NCI-H2196 (cell line): ENCODE data around the gene ZNF70.
"Not testable (repeated sequence)": the region's sequence is repeated elsewhere in the genome, so short reads cannot be mapped to it uniquely, and the experiment has no call there.

Experiments used
- DNase-seq: peaks from one replicate; lab custom pipeline; 2025; ENCODE audit not compliant: unreplicated experiment; lab: John Stamatoyannopoulos, UW

The ZNF70 gene

DNA sequence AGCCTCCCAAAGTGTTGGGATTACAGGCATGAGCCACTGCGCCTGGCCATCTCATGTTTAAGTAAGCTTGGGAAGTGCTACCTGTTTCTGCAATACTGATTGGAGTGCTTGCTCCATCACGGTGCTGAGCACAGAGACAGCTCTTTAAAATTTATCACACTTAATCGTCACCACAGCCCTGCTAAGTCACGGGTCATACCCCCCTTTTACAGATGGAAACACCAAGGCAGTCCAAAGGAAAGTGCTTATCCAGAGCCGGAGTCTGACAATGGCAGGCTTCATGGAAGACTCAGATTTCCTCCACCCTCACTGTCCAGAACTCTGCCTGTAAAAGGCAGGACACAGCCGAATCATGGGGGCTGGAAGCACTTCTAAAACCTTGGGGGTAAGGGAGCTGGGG, 9.1 kb upstream of the ZNF70 start:
- no peak for DNase-seq

DNA sequence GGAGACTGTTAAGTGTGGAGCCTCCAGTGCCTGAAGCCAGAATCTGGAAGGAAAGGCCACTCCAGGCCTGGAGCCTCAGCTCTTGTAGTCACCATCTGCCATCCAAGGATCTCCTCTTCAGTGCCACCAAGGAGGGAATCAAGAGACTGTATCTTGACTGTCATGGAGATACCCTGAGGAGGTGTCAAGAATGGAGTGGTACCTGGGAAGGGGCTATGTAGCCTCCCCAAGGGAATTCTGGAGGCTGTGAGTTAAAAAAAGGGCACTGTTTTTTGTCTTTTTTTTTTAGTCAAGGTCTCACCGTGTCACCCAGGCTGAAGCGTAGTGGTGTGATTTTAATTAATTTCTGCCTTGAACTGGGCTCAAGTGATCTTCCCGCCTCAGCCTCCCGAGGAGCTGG, 8.7 kb upstream of the ZNF70 start:
- DNase-seq: no peak

- no peak for DNase-seq
Observed at GRCh38 chr22:23756891-23757290, 6.0 kb upstream of the ZNF70 start.

DNA sequence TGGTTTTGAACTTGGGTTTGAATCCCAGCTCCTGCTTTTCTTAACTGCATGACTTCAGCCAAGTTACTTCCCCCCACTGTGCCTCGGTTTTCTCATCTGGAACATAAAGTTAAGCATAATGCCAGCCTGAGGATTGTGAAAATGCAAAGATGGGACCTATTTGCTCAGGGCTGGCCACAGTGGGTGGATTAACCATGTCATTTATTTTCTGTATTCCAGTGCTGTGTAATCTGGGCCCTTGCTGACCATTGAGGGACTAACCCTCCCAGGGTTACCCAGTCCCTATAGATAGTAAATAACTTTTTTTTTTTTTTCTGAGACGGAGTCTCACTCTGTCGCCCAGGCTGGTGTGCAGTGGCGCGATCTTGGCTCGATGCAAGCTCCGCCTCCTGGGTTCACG, 4.8 kb upstream of the ZNF70 start:
- no peak for DNase-seq

DNA sequence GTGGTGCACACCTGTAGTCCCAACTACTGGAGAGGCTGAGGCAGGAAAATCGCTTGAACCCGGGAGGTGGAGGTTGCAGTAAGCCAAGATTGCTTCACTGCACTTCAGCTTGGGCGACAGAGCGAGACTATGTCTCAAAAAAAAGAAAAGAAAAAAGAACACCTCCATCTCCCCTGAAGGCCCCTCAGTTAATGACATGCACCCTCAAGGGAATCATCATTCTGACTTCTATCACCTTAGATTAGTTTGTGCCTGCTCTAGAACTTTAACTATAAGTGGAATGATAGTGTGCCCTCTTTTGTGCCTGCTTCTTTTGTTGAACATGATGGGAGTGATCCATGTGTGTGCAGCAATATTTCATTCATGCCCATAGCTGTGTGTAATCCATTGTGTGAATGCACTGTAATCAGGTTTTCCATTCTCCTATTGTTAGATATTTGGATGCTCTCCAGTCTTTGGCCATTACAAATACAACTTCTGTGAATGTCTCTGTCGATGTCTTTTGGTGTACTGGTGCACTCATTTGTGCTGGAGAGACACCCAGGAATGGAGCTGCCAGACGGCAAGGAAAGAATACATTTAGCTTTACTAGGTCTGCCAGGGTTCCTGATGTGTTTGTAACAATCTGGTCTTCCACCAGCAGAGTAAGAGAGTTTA, 4.2 kb upstream of the ZNF70 start:
- no peak for DNase-seq

DNA sequence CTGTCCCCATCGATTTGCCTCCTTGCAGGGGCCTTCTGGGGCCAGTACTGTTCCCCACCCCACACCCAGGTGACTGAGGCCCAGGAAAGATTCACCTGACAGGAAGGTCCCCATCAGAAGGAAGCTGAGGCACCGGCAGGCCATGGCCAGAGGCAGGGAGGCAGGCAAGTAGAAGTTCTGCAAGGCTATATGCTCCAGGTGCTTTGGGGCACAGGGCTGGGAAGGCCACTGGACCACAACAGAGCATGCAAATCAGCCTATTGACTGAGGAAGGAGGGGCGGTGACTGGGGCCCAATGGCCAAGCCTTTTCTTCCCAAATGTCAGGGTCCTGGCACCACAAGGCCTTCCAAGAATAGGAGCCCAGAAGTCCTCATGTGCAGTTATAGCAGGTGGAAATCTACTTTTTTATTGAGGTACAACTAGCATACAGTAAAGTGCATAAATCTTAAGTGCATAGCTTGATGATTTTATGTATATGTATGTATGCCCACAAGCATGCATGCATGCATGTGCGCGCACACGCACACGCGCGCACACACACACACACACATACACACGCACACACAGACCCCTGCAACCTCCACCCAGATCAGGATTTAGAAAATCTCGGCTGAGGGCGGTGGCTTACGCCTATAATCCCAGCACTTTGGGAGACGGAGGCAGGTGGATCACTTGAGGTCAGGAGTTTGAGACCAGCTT, 3.5 kb upstream of the ZNF70 start, which contains the start of gene VPREB3:
Gene VPREB3, minus strand, starts transcription at position 206 of the 700 bp plus-strand sequence. Its CDS starts 62 bp downstream, at position 144.
- DNase-seq: no peak

DNA sequence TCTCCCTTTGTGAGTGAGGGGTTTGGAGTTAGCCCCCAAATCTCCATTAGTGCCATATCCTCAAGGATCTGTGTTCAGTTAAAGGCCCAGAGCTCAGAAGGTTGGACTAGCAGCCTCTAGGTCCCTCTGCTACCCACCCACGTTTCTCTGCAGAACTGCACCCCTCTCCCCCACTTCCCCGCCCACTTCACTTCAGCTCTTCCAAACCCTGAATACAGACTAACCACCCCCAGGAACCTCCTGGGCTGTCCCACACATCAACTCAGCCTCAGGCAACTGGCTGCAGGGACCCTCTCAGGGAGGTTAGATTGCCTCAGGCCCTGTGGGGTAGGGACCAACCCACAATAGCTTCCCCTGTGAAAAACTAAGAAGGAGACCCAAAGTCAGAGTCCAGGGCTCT, 2.5 kb upstream of the ZNF70 start:
- no peak for DNase-seq

GRCh38 chr22:23752750-23753149, 1.8 kb upstream of the ZNF70 start:
- DNase-seq: no peak

GRCh38 chr22:23752090-23752691, 1.3 kb upstream of the ZNF70 start:
- no peak for DNase-seq

DNA sequence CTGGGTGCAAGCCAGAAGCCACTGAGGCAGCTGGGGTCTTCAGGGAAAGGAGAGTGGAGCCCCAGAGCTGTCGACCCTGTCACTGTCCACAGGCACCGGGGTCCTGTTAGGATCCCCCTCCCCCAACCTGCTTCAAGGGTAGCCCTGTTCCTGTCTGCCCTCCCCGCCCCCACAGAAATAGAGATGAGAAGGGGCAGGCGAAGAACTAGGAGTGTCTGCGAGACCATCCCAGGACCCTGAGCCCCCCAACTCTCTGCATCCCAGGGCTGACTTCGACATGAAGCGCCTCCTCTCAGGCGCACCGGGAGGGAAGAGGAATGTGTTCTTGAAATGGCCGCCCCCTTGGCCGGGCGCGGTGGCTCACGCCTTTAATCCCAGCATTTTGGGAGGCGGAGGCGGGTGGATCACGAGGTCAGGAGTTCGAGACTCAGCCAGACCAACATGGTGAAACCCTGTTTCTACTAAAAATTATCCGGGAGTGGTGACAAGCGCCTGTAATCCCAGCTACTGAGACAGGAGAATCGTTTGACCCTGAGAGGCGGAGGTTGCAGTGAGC, 607 bp upstream of the ZNF70 start:
- DNase-seq: no peak

DNA sequence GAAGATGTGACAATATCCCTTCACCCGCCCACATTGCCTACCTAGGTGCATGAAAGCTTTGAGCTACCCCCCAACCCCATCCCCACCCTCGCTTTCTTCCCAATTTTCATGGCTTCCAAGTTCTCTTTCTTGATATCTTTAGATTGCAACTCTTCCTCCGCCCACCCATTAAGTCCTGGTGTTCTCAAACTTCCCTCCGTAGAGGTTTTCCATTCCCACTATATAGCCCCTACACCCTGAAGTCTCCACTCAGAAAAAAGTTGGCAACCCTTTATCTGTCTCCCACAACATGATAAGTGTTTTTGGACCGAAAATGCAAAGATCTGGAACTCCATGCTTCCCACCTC, 572 bp downstream of the ZNF70 start:
- DNase-seq: no peak

GRCh38 chr22:23749841-23750301, 1.0 kb downstream of the ZNF70 start:
- DNase-seq: no peak

GRCh38 chr22:23745791-23746190, 5.1 kb downstream of the ZNF70 start:
- no peak for DNase-seq

GRCh38 chr22:23744485-23744884, 6.4 kb downstream of the ZNF70 start:
- no peak for DNase-seq

DNA sequence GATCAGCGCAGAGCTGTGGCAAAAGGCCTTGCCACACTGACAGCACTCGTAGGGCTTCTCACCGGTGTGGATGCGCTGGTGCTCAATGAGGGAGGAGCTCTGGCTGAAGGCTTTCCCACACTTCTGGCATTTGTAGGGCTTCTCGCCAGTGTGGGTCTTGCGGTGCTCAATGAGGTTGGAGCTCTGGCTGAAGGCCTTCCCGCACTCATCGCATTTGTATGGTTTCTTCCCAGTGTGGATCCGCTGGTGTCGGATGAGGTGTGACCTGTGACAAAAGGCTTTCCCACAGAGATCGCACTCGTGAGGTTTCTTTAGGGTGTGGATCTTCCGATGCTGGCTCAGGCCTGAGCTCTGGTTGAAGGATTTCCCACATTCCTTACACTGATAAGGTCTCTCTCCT, 6.9 kb downstream of the ZNF70 start:
- DNase-seq: no peak

DNA sequence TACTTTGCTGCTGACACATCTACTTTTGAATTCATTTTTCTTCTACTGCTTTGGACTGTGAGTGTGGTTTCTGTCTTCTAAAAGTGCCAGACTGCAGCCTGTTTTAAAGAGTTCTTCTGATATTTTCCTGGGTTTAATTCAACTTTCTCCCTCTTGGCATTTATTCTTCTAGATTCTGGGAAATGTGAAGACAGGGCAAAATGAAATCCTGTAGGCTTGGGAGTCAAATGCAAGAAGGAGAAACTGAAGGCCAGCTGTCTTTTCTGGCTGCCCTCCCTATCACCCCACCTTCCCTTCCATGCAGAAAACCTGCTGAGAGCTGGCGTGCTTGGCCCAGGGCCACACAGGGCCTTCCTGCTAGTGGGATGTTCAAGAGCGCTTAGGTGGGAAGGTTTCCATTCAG, 7.6 kb downstream of the ZNF70 start:
- DNase-seq: no peak

- DNase-seq: no peak
Observed at GRCh38 chr22:23742505-23743264, 8.2 kb downstream of the ZNF70 start.

- no peak for DNase-seq
Observed at GRCh38 chr22:23737696-23738095, 13.2 kb downstream of the ZNF70 start.

- DNase-seq: not testable (repeated sequence)
Observed at GRCh38 chr22:23728108-23728507, 22.8 kb downstream of the ZNF70 start.

DNA sequence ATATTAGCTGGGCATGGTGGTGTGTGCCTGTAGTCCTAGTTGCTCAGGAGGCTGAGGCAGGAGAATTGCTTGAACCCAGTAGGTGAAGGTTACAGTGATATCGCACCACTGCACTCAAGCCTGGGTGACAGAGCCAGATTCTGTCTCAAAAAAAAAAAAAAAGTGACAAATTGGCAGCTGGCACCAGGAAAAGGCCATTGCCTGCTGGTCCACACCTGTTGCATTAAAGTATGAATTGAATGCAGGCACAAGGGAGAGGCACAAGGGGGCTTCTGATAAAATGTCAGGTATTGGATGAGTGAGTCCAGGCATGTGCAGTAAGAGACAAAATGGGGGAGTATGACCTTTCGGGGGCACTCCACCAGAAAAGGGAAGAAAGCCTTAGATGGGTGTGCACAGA, 28.2 kb downstream of the ZNF70 start:
- no peak for DNase-seq

DNA sequence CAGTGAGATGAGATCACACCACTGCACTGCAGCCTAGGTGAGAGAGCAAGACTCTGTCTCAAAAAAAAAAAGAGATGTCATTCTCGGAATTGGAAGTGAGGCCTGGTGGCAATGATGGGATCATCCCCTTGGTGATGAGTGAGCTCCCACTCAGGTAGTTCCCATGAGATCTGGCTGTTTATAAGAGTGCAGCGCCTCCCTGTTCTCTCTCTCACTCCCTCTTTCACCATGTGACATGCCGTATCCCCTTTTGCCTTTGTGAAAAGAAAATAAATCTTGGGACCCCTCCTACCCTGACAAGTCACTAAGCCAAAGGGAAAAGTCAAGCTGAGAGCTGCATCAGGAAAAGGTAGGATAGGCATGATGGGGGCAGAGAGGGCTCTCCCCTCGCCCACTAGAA, 28.8 kb downstream of the ZNF70 start:
- DNase-seq: no peak
